ENCODE data around the gene ULBP1.
A peak's percentile ranks its signal among the peaks of the same experiment; 100 is the strongest.
"Not testable (repeated sequence)": the region's sequence is repeated elsewhere in the genome, so short reads cannot be mapped to it uniquely, and the experiment has no call there.

The ULBP1 gene

GRCh38 chr6:149933461-149933860 is 30.3 kb upstream of the ULBP1 start:
- DNase-seq (ENCODE audit: low read depth): no peak

- DNase-seq (ENCODE audit: low read depth): peak; percentile 51
These were observed 29.2 kb upstream of the ULBP1 start for GRCh38 chr6:149934249-149935156.

- DNase-seq (ENCODE audit: low read depth): no peak
These were observed 28.5 kb upstream of the ULBP1 start for GRCh38 chr6:149935246-149935645.

GRCh38 chr6:149935668-149936067 is 28.1 kb upstream of the ULBP1 start:
- DNase-seq (ENCODE audit: low read depth): no peak

- DNase-seq (ENCODE audit: low read depth): no peak
These were observed 27.0 kb upstream of the ULBP1 start for GRCh38 chr6:149936743-149937142.

GRCh38 chr6:149938013-149938570 is 25.7 kb upstream of the ULBP1 start:
- not testable (repeated sequence) for DNase-seq (ENCODE audit: low read depth)

GRCh38 chr6:149938571-149939355 is 25.0 kb upstream of the ULBP1 start:
- peak; percentile 19 for DNase-seq (ENCODE audit: low read depth)

- DNase-seq (ENCODE audit: low read depth): no peak
These were observed 24.4 kb upstream of the ULBP1 start for GRCh38 chr6:149939356-149939648.

- DNase-seq (ENCODE audit: low read depth): no peak
These were observed 23.7 kb upstream of the ULBP1 start for GRCh38 chr6:149939909-149940671.

- DNase-seq (ENCODE audit: low read depth): no peak
These were observed 23.1 kb upstream of the ULBP1 start for GRCh38 chr6:149940672-149940982.

- DNase-seq (ENCODE audit: low read depth): peak; percentile 89
These were observed 21.9 kb upstream of the ULBP1 start, which contains the start of gene ULBP2 for GRCh38 chr6:149941583-149942460. ULBP2 (plus strand) TSS chr6:149942014; CDS start chr6:149942073, 59 bp downstream.

- no peak for DNase-seq (ENCODE audit: low read depth)
These were observed 21.3 kb upstream of the ULBP1 start for GRCh38 chr6:149942461-149942829.

- not testable (repeated sequence) for DNase-seq (ENCODE audit: low read depth)
These were observed 20.4 kb upstream of the ULBP1 start for GRCh38 chr6:149943321-149943720.

- DNase-seq (ENCODE audit: low read depth): not testable (repeated sequence)
These were observed 18.5 kb upstream of the ULBP1 start for GRCh38 chr6:149945276-149945675.

- DNase-seq (ENCODE audit: low read depth): not testable (repeated sequence)
These were observed 17.1 kb upstream of the ULBP1 start for GRCh38 chr6:149946631-149947030.

- not testable (repeated sequence) for DNase-seq (ENCODE audit: low read depth)
These were observed 16.2 kb upstream of the ULBP1 start for GRCh38 chr6:149947533-149947932.

GRCh38 chr6:149948011-149948410 is 15.7 kb upstream of the ULBP1 start:
- no peak for DNase-seq (ENCODE audit: low read depth)

- DNase-seq (ENCODE audit: low read depth): no peak
These were observed 15.1 kb upstream of the ULBP1 start for GRCh38 chr6:149948616-149949015.

GRCh38 chr6:149950423-149950822 is 13.3 kb upstream of the ULBP1 start:
- DNase-seq (ENCODE audit: low read depth): no peak

GRCh38 chr6:149951096-149951495 is 12.6 kb upstream of the ULBP1 start:
- DNase-seq (ENCODE audit: low read depth): no peak

- DNase-seq (ENCODE audit: low read depth): no peak
These were observed 12.1 kb upstream of the ULBP1 start for GRCh38 chr6:149951626-149952025.
